ENCODE results near the gene ANO7. TPM values are rescaled to one million over a fixed set of nuclear protein-coding genes. Genes with fewer than 3 reads are reported as not detected.
A peak's percentile ranks its signal among the peaks of the same experiment; 100 is the strongest.

Gene ANO7
- total and polyA plus RNA-seq, 2 of the 13 experiments (the other 11 are each of a cell fraction or from before 2014, with no cell fraction given) = 4.1 to 4.9 TPM

GRCh38 chr2:241228860-241229516 lies 40.5 kb downstream of the ANO7 start (continued):
- TF ChIP-seq ZBTB2 (CRISPR knock-in tag; IDR thresholded peaks at IDR 0.05; ENCODE audit: low read depth) (no peak), IKZF5 (CRISPR knock-in tag; IDR thresholded peaks at IDR 0.05) (peak; percentile 58; the same call in 1 of the 2 replicates), ZNF687 (CRISPR knock-in tag; IDR thresholded peaks at IDR 0.05) (peak; percentile 85), NAIF1 (CRISPR knock-in tag; IDR thresholded peaks at IDR 0.05; ENCODE audit: borderline replicate concordance) (0 out of 2 replicates have a peak, but pooled peaks have one; percentile 32), RXRA (CRISPR knock-in tag; IDR thresholded peaks at IDR 0.05) (peak; percentile 52; the same call in 1 of the 2 replicates), ZNF607 (CRISPR knock-in tag; IDR thresholded peaks at IDR 0.05; ENCODE audit: borderline replicate concordance) (no peak), SNAI1 (CRISPR knock-in tag; IDR thresholded peaks at IDR 0.05; ENCODE audit: borderline replicate concordance) (no peak), ZNF124 (CRISPR knock-in tag; IDR thresholded peaks at IDR 0.05) (no peak), ZNF510 (CRISPR knock-in tag; IDR thresholded peaks at IDR 0.05; ENCODE audit: low read depth) (no peak), HNF1B (CRISPR knock-in tag; IDR thresholded peaks at IDR 0.05) (no peak; the same call in 1 of the 2 replicates), ZNF224 (CRISPR knock-in tag; IDR thresholded peaks at IDR 0.05) (peak; percentile 29; the same call in 1 of the 2 replicates), SKIL (CRISPR knock-in tag; IDR thresholded peaks at IDR 0.05; ENCODE audit: borderline replicate concordance) (0 out of 2 replicates have a peak, but pooled peaks have one; percentile 18), ZNF781 (CRISPR knock-in tag; IDR thresholded peaks at IDR 0.05; ENCODE audit: borderline replicate concordance, not compliant biosample characterization) (no peak), PHF8 (CRISPR knock-in tag; IDR thresholded peaks at IDR 0.05) (0 out of 2 replicates have a peak, but pooled peaks have one; percentile 5), ZNF747 (CRISPR knock-in tag; IDR thresholded peaks at IDR 0.05; ENCODE audit: borderline replicate concordance) (peak; percentile 46; the same call in 1 of the 2 replicates)
